Esophagus muscularis mucosa (tissue), 4 donors: Measurements from ENCODE around the gene FES. TPM values are rescaled to one million over a fixed set of nuclear protein-coding genes. Genes with fewer than 3 reads are reported as not detected.

Experiments
- DNase-seq: peaks from one replicate; pipeline ENCODE4 v3.0.0-alpha.2; 2017; ENCODE audit errors: extremely low spot score
- H3K27ac ChIP-seq, 4 donors: fragments of 200-600 bp; sonication (generic); replicated peaks in 1 of 4; 1 replicate in 3 of 4; 2 replicates in 1 of 4; pipeline ENCODE4 v1.5.1; 2016 to 2019; ENCODE audit warnings: mild to moderate bottlenecking in 1 of 4
- H3K27me3 ChIP-seq, 4 donors: fragments of 200-600 bp; sonication (generic); one replicate each; pipeline versions ENCODE4 v1.5.1 to v1.6.0; 2016 to 2019
- H3K36me3 ChIP-seq, 4 donors: fragments of 200-600 bp; sonication (generic); one replicate each; pipeline ENCODE4 v1.5.1; 2016 to 2019
- H3K4me1 ChIP-seq, 4 donors: fragments of 200-600 bp; sonication (generic); one replicate each; pipeline ENCODE4 v1.5.1; 2016 to 2019
- H3K4me3 ChIP-seq, 4 donors: fragments of 200-600 bp; sonication (generic); 1 replicate in 2 of 4; 2 replicates in 2 of 4; pipeline ENCODE4 v1.5.1; 2016 to 2019; ENCODE audit warnings: mild to moderate bottlenecking in 4 of 4, moderate library complexity in 1 of 4
- H3K9me3 ChIP-seq, 4 donors: fragments of 200-600 bp; sonication (generic); 1 replicate in 3 of 4; 2 replicates in 1 of 4; pipeline ENCODE4 v1.5.1; 2016 to 2019
- CTCF ChIP-seq, 3 experiments: fragments of 200-600 bp in 2 of 3; fragments of 450-650 bp in 1 of 3; sonication (generic) in 2 of 3; IDR thresholded peaks; one replicate each; pipeline ENCODE4 v1.5.1; 2017 to 2019; ENCODE audit warnings: antibody characterized with exemption in 3 of 3, mild to moderate bottlenecking in 2 of 3, moderate library complexity in 1 of 3
- EP300 ChIP-seq: sonication (generic); formaldehyde crosslinking; IDR thresholded peaks from one replicate; pipeline ENCODE4 v1.6.1; 2017; ENCODE audit warnings: antibody characterized with exemption
- POLR2A ChIP-seq: fragments of 450-650 bp; IDR thresholded peaks from one replicate; pipeline ENCODE4 v1.6.1; 2017; ENCODE audit warnings: antibody characterized with exemption, moderate library complexity, mild to moderate bottlenecking, low read depth
- POLR2AphosphoS5 ChIP-seq, 2 donors: sonication (generic); formaldehyde crosslinking; IDR thresholded peaks; one replicate each; pipeline ENCODE4 v1.6.1; 2017; ENCODE audit warnings: antibody characterized with exemption in 2 of 2
- WGBS: methylation state at CpG from one replicate; pipeline ENCODE4 v1.1.5; 2018; 5-methylcytosine and 5-hydroxymethylcytosine counted together
- intact Hi-C: fragments of 100-400 bp; cut with DNase I; formaldehyde crosslinking; loops from one replicate; pipeline ENCODE4 v1.15.1; 2023
- total RNA-seq, 4 donors: library from RNA; depleted of rRNA; stranded (reverse); fragments of >200 nt; gene quantifications; one replicate each; pipeline versions ENCODE4 v1.1.0 to v1.2.1, GENCODE V29; 2016

FES gene
- total RNA-seq, 4 donors from 2014 or later: 26.1 to 41.9 (median 34.0) TPM

- Histone ChIP-seq H3K27ac (no peak overlapping the region), H3K4me1 (peaks cover 0 to 11% (median 0%) of the 10 kb centered on the region in 4 donors), H3K27me3 (no peaks in the 10 kb centered on the region), H3K9me3 (no peaks in the 10 kb centered on the region), H3K4me3 (no peak overlapping the region), H3K36me3 (peaks cover 83 to 100% (median 100%) of the 10 kb centered on the region in 4 donors)
- WGBS: 86% methylated on average over 19 of the region's 22 CpGs
- intact Hi-C loops: no loop called here
- DNase-seq: no peak
- TF ChIP-seq POLR2A (no peak), EP300 (no peak), POLR2AphosphoS5 (IDR thresholded peaks at IDR 0.05) (no peak), CTCF (IDR thresholded peaks at IDR 0.05) (no peak)
Observed at GRCh38 chr15:90914305-90915080, 30.2 kb downstream of the FES start.

- DNase-seq: no peak
- intact Hi-C loops: no loop called here
- Histone ChIP-seq H3K27me3 (no peaks in the 10 kb centered on the region), H3K27ac (no peak overlapping the region), H3K36me3 (peaks cover 85 to 100% (median 100%) of the 10 kb centered on the region in 4 donors), H3K4me3 (no peak overlapping the region), H3K4me1 (peaks cover 0 to 10% (median 0%) of the 10 kb centered on the region in 4 donors), H3K9me3 (no peaks in the 10 kb centered on the region)
- WGBS: 73% methylated on average over 7 of the region's 7 CpGs
- TF ChIP-seq EP300 (no peak), POLR2AphosphoS5 (IDR thresholded peaks at IDR 0.05) (no peak), POLR2A (no peak), CTCF (IDR thresholded peaks at IDR 0.05) (no peak)
Observed at GRCh38 chr15:90915216-90915807, 31.0 kb downstream of the FES start.

- intact Hi-C loops: no loop called here
- no peak overlapping the region for H3K4me3 ChIP-seq
- TF ChIP-seq CTCF (IDR thresholded peaks at IDR 0.05) (no peak), POLR2A (no peak)
- no peak overlapping the region for H3K27ac ChIP-seq
- H3K27me3 ChIP-seq: no peaks in the 10 kb centered on the region
- peaks cover 81 to 100% (median 100%) of the 10 kb centered on the region in 4 donors for H3K36me3 ChIP-seq
- peaks cover 0 to 10% (median 0%) of the 10 kb centered on the region in 4 donors for H3K4me1 ChIP-seq
- 78% methylated on average over 17 of the region's 25 CpGs for WGBS
- H3K9me3 ChIP-seq: no peaks in the 10 kb centered on the region
- DNase-seq: no peak
Observed at GRCh38 chr15:90915808-90916440, 31.6 kb downstream of the FES start.

GRCh38 chr15:90916461-90916860 is 32.2 kb downstream of the FES start:
- H3K36me3 ChIP-seq: peaks cover 76 to 100% (median 100%) of the 10 kb centered on the region in 4 donors
- TF ChIP-seq EP300: no peak
- no peak for TF ChIP-seq POLR2AphosphoS5 (IDR thresholded peaks at IDR 0.05)
- TF ChIP-seq POLR2A: no peak
- no peak for TF ChIP-seq CTCF (IDR thresholded peaks at IDR 0.05)
- intact Hi-C loops: no loop called here
- no peak overlapping the region for H3K27ac ChIP-seq
- no peaks in the 10 kb centered on the region for H3K27me3 ChIP-seq
- H3K4me1 ChIP-seq: peaks cover 0 to 10% (median 0%) of the 10 kb centered on the region in 4 donors
- no peaks in the 10 kb centered on the region for H3K9me3 ChIP-seq
- WGBS: 83% methylated on average over 11 of the region's 11 CpGs
- H3K4me3 ChIP-seq: no peak overlapping the region
- DNase-seq: no peak
